Smooth muscle cell of bladder (primary cell): ENCODE data around the gene ABCA6. TPM values are rescaled to one million over a fixed set of nuclear protein-coding genes. Genes with fewer than 3 reads are reported as not detected.

Source experiments
- total RNA-seq: library from RNA; depleted of rRNA; stranded (reverse); fragments of >200 nt; gene quantifications from 2 replicates; pipeline ENCODE4 v1.2.3, GENCODE V29; 2014

ABCA6 gene, protein sequence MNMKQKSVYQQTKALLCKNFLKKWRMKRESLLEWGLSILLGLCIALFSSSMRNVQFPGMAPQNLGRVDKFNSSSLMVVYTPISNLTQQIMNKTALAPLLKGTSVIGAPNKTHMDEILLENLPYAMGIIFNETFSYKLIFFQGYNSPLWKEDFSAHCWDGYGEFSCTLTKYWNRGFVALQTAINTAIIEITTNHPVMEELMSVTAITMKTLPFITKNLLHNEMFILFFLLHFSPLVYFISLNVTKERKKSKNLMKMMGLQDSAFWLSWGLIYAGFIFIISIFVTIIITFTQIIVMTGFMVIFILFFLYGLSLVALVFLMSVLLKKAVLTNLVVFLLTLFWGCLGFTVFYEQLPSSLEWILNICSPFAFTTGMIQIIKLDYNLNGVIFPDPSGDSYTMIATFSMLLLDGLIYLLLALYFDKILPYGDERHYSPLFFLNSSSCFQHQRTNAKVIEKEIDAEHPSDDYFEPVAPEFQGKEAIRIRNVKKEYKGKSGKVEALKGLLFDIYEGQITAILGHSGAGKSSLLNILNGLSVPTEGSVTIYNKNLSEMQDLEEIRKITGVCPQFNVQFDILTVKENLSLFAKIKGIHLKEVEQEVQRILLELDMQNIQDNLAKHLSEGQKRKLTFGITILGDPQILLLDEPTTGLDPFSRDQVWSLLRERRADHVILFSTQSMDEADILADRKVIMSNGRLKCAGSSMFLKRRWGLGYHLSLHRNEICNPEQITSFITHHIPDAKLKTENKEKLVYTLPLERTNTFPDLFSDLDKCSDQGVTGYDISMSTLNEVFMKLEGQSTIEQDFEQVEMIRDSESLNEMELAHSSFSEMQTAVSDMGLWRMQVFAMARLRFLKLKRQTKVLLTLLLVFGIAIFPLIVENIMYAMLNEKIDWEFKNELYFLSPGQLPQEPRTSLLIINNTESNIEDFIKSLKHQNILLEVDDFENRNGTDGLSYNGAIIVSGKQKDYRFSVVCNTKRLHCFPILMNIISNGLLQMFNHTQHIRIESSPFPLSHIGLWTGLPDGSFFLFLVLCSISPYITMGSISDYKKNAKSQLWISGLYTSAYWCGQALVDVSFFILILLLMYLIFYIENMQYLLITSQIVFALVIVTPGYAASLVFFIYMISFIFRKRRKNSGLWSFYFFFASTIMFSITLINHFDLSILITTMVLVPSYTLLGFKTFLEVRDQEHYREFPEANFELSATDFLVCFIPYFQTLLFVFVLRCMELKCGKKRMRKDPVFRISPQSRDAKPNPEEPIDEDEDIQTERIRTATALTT (N-terminal part only)
- total RNA-seq: 9.9 and 20.2 TPM in 2 replicates

DNA sequence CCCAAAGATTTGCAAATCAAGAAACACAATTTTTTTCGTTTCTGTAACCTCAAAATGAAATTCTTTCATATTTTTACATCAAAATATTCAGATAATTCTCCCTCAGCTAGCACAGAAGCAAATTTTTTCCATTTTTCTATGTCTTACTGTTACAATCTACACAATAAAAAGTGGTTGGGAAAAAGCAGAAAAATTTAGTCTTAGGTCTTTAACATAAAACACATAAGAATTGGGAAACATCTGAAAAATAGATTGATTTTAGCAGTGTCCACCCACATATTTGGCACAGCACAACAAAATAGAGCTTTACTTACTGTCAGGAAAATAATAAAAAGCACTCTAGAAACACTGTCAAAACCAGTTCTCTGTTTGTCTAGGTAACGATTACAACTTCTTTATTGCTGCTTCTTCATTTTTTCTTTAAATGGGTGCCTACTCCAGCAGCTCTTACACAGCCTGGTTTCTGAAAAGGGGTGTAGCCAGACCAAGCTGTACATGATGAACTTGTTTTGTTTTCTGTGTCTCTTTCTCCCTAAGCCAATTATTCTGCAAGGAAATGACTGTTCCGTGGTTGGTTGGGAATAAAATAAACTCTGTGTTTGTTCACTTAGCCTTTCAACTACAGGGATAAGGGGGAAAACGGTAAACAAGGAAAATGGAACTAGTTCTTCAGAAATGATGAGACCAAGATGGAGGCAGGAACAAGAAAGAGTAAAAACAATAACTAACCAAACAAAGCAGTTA lies at the start of gene ABCA6:
ABCA6 (minus strand) TSS at position 465 of the 744 bp plus-strand sequence. CDS start 1,192 bp downstream, outside the sequence.

DNA sequence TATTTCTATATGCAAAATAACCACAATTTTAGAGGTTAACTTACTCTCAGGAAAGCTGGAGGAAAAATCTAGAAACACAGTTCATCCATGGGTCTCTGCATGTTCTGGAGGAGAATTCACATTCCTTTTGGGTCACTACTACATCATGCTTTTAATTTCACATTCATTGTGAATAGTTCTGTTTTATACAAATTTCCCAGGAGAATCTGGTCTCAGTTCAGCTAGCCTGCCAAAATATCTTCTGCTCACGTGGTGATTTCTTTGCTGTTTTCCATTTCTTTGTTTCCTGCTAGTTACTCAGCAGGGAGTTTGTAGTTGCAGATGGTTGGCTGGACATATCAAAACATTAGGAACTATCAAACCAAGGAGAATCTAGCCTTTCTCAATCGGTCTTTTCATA lies 80.9 kb downstream of the ABCA6 start, which contains the start of gene ABCA9:
ABCA9 (minus strand) TSS at position 106 of the 400 bp plus-strand sequence. CDS start 9,801 bp downstream, outside the sequence.

Other genes starting within 250 kb of the ABCA6 start
- gene ABCA8, start 186.5 kb downstream of the ABCA6 start, total RNA-seq: 28.6 and 50.3 TPM in 2 replicates
- 6.8 and 10.0 TPM in 2 replicates for gene ABCA9, start 81.0 kb downstream of the ABCA6 start, total RNA-seq
- gene ABCA10, start 86.9 kb upstream of the ABCA6 start, total RNA-seq: 2.2 and 2.4 TPM in 2 replicates
- 14.1 and 18.1 TPM in 2 replicates for gene ABCA5, start 185.2 kb upstream of the ABCA6 start, total RNA-seq